ENCODE results near the gene GIMAP6. TPM values are rescaled to one million over a fixed set of nuclear protein-coding genes. Genes with fewer than 3 reads are reported as not detected.
"Not testable (repeated sequence)": the region's sequence is repeated elsewhere in the genome, so short reads cannot be mapped to it uniquely, and the experiment has no call there.

GIMAP6 gene
- 16.6 TPM for total RNA-seq
- long read RNA-seq, transcript GIMAP6-201 (3 exons, 3,440 nt), result major isoform, 6 of 21 reads
- long read RNA-seq, transcript GIMAP6-202 (3 exons, 876 nt), result major isoform, 6 of 21 reads
- long read RNA-seq, partial matches to known transcripts, result 0 of 21 reads
- long read RNA-seq, other reads (novel, unspliced or antisense), result 9 of 21 reads

GRCh38 chr7:150631866-150632864, at the start of gene GIMAP6:
Gene GIMAP6, minus strand, starts transcription at chr7:150632385. Its CDS starts 2,243 bp downstream, at chr7:150630142.
- peak; percentile 80 for DNase-seq (ENCODE audit: low spot score)
- intact Hi-C loops (cut with DNase I), result loop anchor here (2.0 to 5.0 kb wide), 5 partner anchors 45 to 180 kb away; partner anchors contain the start of genes GIMAP1, GIMAP5 and GIMAP8

GRCh38 chr7:150680364-150680763, 48.2 kb upstream of the GIMAP6 start:
- intact Hi-C loops (cut with DNase I); DNase-seq (ENCODE audit: low spot score): not testable (repeated sequence)

GRCh38 chr7:150678601-150679000, 46.4 kb upstream of the GIMAP6 start:
- intact Hi-C loops (cut with DNase I), result loop anchor here (5.0 to 10.0 kb wide), 2 partner anchors 46 kb away; partner anchors contain the start of gene GIMAP6
- not testable (repeated sequence) for DNase-seq (ENCODE audit: low spot score)

GRCh38 chr7:150676854-150677253, 44.7 kb upstream of the GIMAP6 start:
- DNase-seq (ENCODE audit: low spot score), result not testable (repeated sequence)
- intact Hi-C loops (cut with DNase I), result loop anchor here (5.0 to 10.0 kb wide), 2 partner anchors 45 to 48 kb away; partner anchors contain the start of gene GIMAP6

GRCh38 chr7:150676276-150676675, 44.1 kb upstream of the GIMAP6 start:
- intact Hi-C loops (cut with DNase I), result loop anchor here (5.0 to 10.0 kb wide), 2 partner anchors 44 to 49 kb away; partner anchors contain the start of gene GIMAP6
- not testable (repeated sequence) for DNase-seq (ENCODE audit: low spot score)

- no peak for DNase-seq (ENCODE audit: low spot score)
- intact Hi-C loops (cut with DNase I), result loop anchor here (5.0 to 10.0 kb wide), 2 partner anchors 43 to 49 kb away; partner anchors contain the start of gene GIMAP6
Observed at GRCh38 chr7:150675714-150676113, 43.5 kb upstream of the GIMAP6 start.

GRCh38 chr7:150671798-150672585, 39.8 kb upstream of the GIMAP6 start:
- intact Hi-C loops (cut with DNase I), result loop anchor here (10.0 kb wide), 1 partner anchor 53 kb away; no protein-coding TSS in a partner anchor
- DNase-seq (ENCODE audit: low spot score), result not testable (repeated sequence)

GRCh38 chr7:150668977-150669376, 36.8 kb upstream of the GIMAP6 start:
- no peak for DNase-seq (ENCODE audit: low spot score)
- intact Hi-C loops (cut with DNase I), result no loop called here

GRCh38 chr7:150668472-150668911, 36.3 kb upstream of the GIMAP6 start:
- intact Hi-C loops (cut with DNase I), result no loop called here

GRCh38 chr7:150666412-150666811, 34.2 kb upstream of the GIMAP6 start:
- no peak for DNase-seq (ENCODE audit: low spot score)
- intact Hi-C loops (cut with DNase I), result no loop called here

More at GRCh38 chr7:150668472-150668911, 36.3 kb upstream of the GIMAP6 start:
- DNase-seq (ENCODE audit: low spot score), result no peak

- intact Hi-C loops (cut with DNase I), result no loop called here
- DNase-seq (ENCODE audit: low spot score), result no peak
Observed at GRCh38 chr7:150665896-150666295, 33.7 kb upstream of the GIMAP6 start.

- intact Hi-C loops (cut with DNase I), result no loop called here
- DNase-seq (ENCODE audit: low spot score), result no peak
Observed at GRCh38 chr7:150665089-150665748, 33.0 kb upstream of the GIMAP6 start.

- intact Hi-C loops (cut with DNase I), result no loop called here
- DNase-seq (ENCODE audit: low spot score), result no peak
Observed at GRCh38 chr7:150663802-150664494, 31.8 kb upstream of the GIMAP6 start.

- DNase-seq (ENCODE audit: low spot score); intact Hi-C loops (cut with DNase I): not testable (repeated sequence)
Observed at GRCh38 chr7:150662821-150663220, 30.6 kb upstream of the GIMAP6 start.

- DNase-seq (ENCODE audit: low spot score), result no peak
- intact Hi-C loops (cut with DNase I), result no loop called here
Observed at GRCh38 chr7:150660939-150661613, 28.9 kb upstream of the GIMAP6 start.

GRCh38 chr7:150657526-150657925, 25.3 kb upstream of the GIMAP6 start:
- DNase-seq (ENCODE audit: low spot score), result no peak
- intact Hi-C loops (cut with DNase I), result no loop called here

- intact Hi-C loops (cut with DNase I), result no loop called here
- DNase-seq (ENCODE audit: low spot score), result no peak
Observed at GRCh38 chr7:150656047-150656446, 23.9 kb upstream of the GIMAP6 start.

- DNase-seq (ENCODE audit: low spot score), result no peak
- intact Hi-C loops (cut with DNase I), result no loop called here
Observed at GRCh38 chr7:150654692-150655091, 22.5 kb upstream of the GIMAP6 start.
